CD4-positive, alpha-beta T cell (primary cell): ENCODE data around the gene CACNA2D3. TPM values are rescaled to one million over a fixed set of nuclear protein-coding genes. Genes with fewer than 3 reads are reported as not detected.
"Not testable (repeated sequence)": the region's sequence is repeated elsewhere in the genome, so short reads cannot be mapped to it uniquely, and the experiment has no call there.

Experiments
- ATAC-seq: fragments of 200-7000 bp; cut with Tn5 transposase; one replicate; pipeline ENCODE4 v1.10.0; 2022; ENCODE audit warnings: mild to moderate bottlenecking; ENCODE audit not compliant: poor library complexity
- CTCF ChIA-PET: fragments of 350-600 bp; sonication (Branson Sonifier 250); formaldehyde crosslinking; loops from one replicate; lab custom pipeline; 2021; ENCODE audit warnings: antibody characterized with exemption, inconsistent platforms; lab: Charles Lee
- POLR2A ChIA-PET: fragments of 350-600 bp; sonication (Branson Sonifier 250); formaldehyde crosslinking; loops from one replicate; lab custom pipeline; 2021; ENCODE audit warnings: antibody characterized with exemption, inconsistent platforms; lab: Charles Lee
- DNase-seq, 14 experiments: peaks; one replicate each; pipeline ENCODE4 v3.0.0-alpha.2; 2013 to 2020; ENCODE audit warnings: mixed read lengths in 2 of 14
- H3K27ac ChIP-seq, 2 donors: one replicate each; pipeline versions ENCODE4 v1.5.1 to v1.7.0; 2013; ENCODE audit warnings: low read length in 2 of 2, low read depth in 1 of 2, mild to moderate bottlenecking in 1 of 2
- H3K27me3 ChIP-seq, 2 experiments: 1 replicate in 1 of 2; 2 replicates in 1 of 2; pipeline versions ENCODE4 v1.6.1 to v1.7.0; 2013; ENCODE audit warnings: low read length in 2 of 2, control low read depth in 1 of 2, mild to moderate bottlenecking in 1 of 2, moderate library complexity in 1 of 2; ENCODE audit not compliant: insufficient read depth in 2 of 2, control insufficient read depth in 1 of 2
- H3K36me3 ChIP-seq: one replicate; pipeline ENCODE4 v1.6.1; 2013; ENCODE audit warnings: low read length, control low read depth; ENCODE audit not compliant: insufficient read depth
- H3K4me1 ChIP-seq: one replicate; pipeline ENCODE4 v1.6.1; 2013; ENCODE audit warnings: low read length, control low read depth; ENCODE audit not compliant: insufficient read depth
- H3K4me3 ChIP-seq: one replicate; pipeline ENCODE4 v1.5.1; 2013; ENCODE audit warnings: mild to moderate bottlenecking, low read length, moderate library complexity
- H3K9me3 ChIP-seq, 2 experiments: 1 replicate in 1 of 2; 2 replicates in 1 of 2; pipeline versions ENCODE4 v1.6.1 to v1.7.0; 2013; ENCODE audit warnings: low read length in 2 of 2, mild to moderate bottlenecking in 2 of 2, control low read depth in 1 of 2, moderate library complexity in 1 of 2; ENCODE audit not compliant: control insufficient read depth in 1 of 2, insufficient read depth in 1 of 2
- H3K27ac Mint-ChIP-seq: one replicate; pipeline ENCODE4 v1.8.0; 2020; ENCODE audit warnings: mixed read lengths
- H3K27me3 Mint-ChIP-seq: one replicate; pipeline ENCODE4 v1.8.0; 2021; ENCODE audit warnings: mixed read lengths
- H3K36me3 Mint-ChIP-seq: one replicate; pipeline ENCODE4 v1.8.0; 2021; ENCODE audit warnings: low read depth, mixed read lengths
- H3K4me1 Mint-ChIP-seq: one replicate; pipeline ENCODE4 v1.8.0; 2021; ENCODE audit warnings: low read depth, mixed read lengths
- H3K4me3 Mint-ChIP-seq: one replicate; pipeline ENCODE4 v1.8.0; 2020; ENCODE audit warnings: mild to moderate bottlenecking, mixed read lengths
- H3K9me3 Mint-ChIP-seq: one replicate; pipeline ENCODE4 v1.8.0; 2020; ENCODE audit warnings: mixed read lengths
- intact Hi-C, 2 experiments: fragments of 100-400 bp; cut with DNase I in 1 of 2; cut with micrococcal nuclease in 1 of 2; formaldehyde crosslinking; loops; one replicate each; pipeline versions ENCODE4 v1.15.1 to v1.9.0; 2023 to 2025; cut with DNase I, micrococcal nuclease
- total RNA-seq, 174 experiments: library from RNA in 2 of 174; stranded (reverse) in 2 of 174; gene quantifications; one replicate each; pipeline ENCODE4 v1.2.3 and lab custom pipeline; 2021 to 2026
- TF ChIP-seq, protein P1 (sequence below): fragments of 200-600 bp; IDR thresholded peaks from one replicate; pipeline ENCODE4 v1.8.0; 2022; ENCODE audit warnings: antibody characterized with exemption, mild to moderate bottlenecking

CACNA2D3 gene
- total RNA-seq, 2 experiments from 2014 or later, result 0.08 TPM; not detected in 1

DNA sequence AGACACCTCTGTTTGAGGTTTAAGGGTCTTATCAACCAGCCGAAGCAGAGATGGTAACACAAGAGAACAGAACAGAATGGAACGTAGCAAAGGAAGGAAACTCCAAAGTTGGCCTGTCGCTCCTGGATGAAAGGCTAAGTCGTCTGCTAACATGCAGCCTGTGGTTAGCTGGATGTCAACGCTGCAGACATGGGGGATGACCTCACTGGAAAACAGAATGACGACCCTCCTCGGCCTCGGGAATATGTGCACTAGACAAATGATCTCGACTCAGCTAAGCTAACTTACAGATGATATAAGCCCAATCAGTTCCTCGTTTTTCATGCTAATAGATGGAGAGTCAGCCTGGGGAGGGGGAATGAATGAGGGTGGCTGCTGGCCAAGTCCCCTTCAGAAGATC is 983.3 kb downstream of the CACNA2D3 start:
- Histone ChIP-seq H3K27ac (no peak overlapping the region), H3K4me1 (no peaks in the 10 kb centered on the region), H3K9me3 (no peaks in the 10 kb centered on the region), H3K4me3 (no peak overlapping the region), H3K27me3 (no peaks in the 10 kb centered on the region), H3K36me3 (no peaks in the 10 kb centered on the region)
- intact Hi-C loops, result no loop called here
- DNase-seq, result no peak
- no peak overlapping the region for H3K4me3 Mint-ChIP-seq
- H3K9me3 Mint-ChIP-seq, result peaks cover 2% of the 10 kb centered on the region
- no peak overlapping the region for H3K27ac Mint-ChIP-seq
- TF ChIP-seq, protein P1, sequence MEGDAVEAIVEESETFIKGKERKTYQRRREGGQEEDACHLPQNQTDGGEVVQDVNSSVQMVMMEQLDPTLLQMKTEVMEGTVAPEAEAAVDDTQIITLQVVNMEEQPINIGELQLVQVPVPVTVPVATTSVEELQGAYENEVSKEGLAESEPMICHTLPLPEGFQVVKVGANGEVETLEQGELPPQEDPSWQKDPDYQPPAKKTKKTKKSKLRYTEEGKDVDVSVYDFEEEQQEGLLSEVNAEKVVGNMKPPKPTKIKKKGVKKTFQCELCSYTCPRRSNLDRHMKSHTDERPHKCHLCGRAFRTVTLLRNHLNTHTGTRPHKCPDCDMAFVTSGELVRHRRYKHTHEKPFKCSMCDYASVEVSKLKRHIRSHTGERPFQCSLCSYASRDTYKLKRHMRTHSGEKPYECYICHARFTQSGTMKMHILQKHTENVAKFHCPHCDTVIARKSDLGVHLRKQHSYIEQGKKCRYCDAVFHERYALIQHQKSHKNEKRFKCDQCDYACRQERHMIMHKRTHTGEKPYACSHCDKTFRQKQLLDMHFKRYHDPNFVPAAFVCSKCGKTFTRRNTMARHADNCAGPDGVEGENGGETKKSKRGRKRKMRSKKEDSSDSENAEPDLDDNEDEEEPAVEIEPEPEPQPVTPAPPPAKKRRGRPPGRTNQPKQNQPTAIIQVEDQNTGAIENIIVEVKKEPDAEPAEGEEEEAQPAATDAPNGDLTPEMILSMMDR, result no peak
- no peaks in the 10 kb centered on the region for H3K36me3 Mint-ChIP-seq
- H3K4me1 Mint-ChIP-seq, result no peaks in the 10 kb centered on the region
- CTCF ChIA-PET, result no interaction called here
- POLR2A ChIA-PET, result no interaction called here
- no peak for ATAC-seq
- H3K27me3 Mint-ChIP-seq, result no peaks in the 10 kb centered on the region

DNA sequence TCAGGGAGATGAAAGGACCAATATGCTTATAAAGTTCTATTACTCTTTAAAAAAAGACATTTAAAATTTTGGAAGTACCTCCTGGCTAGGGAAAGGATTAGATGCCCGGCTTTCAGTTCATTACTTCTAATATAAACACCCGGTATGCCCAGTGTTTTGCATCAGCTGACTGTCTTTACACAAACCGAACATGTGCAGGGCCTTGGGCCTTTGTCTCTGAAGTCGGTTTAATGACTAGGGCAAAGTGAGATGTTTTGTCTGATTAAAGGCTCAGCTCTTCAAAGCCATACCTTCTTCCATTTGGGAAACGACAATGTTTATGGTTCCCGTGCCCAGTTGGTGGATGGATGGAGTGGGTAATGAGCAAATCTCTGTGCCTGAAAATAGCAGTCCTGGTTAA is 984.8 kb downstream of the CACNA2D3 start:
- no peaks in the 10 kb centered on the region for H3K4me1 Mint-ChIP-seq
- ATAC-seq (no peak), DNase-seq (no peak)
- no peak overlapping the region for H3K4me3 ChIP-seq
- POLR2A ChIA-PET, result no interaction called here
- CTCF ChIA-PET, result no interaction called here
- TF ChIP-seq, protein P1, result no peak
- no peak overlapping the region for H3K4me3 Mint-ChIP-seq
- H3K4me1 ChIP-seq, result no peaks in the 10 kb centered on the region
- no peaks in the 10 kb centered on the region for H3K9me3 ChIP-seq
- no peaks in the 10 kb centered on the region for H3K36me3 Mint-ChIP-seq
- H3K27me3 ChIP-seq, result no peaks in the 10 kb centered on the region
- peaks cover 2% of the 10 kb centered on the region for H3K9me3 Mint-ChIP-seq
- H3K27ac Mint-ChIP-seq, result no peak overlapping the region
- no peaks in the 10 kb centered on the region for H3K36me3 ChIP-seq
- intact Hi-C loops, result no loop called here
- H3K27me3 Mint-ChIP-seq, result no peaks in the 10 kb centered on the region
- no peak overlapping the region for H3K27ac ChIP-seq

DNA sequence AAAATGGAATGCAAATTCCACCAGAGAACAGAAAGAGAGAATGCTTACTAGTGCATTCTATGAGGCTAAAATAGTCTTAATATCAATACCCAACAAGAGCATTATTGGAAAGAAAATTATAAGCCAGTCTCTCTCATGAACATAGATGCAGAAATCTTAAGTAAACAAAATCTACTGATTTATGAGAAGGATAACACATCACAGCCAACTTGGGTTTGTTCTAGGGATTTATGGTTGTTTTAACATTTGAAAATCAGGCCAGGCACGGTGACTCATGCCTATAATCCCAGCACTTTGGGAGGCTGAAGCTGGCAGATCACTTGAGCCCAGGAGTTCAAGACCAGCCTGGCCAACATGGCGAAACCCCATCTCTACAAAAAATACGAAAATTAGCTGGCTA is 989.6 kb downstream of the CACNA2D3 start:
- POLR2A ChIA-PET, H3K36me3 ChIP-seq, CTCF ChIA-PET, H3K4me1 Mint-ChIP-seq, H3K4me1 ChIP-seq, H3K27me3 ChIP-seq, H3K4me3 ChIP-seq, H3K27me3 Mint-ChIP-seq, H3K27ac Mint-ChIP-seq, H3K27ac ChIP-seq, H3K36me3 Mint-ChIP-seq, ATAC-seq, DNase-seq, intact Hi-C loops, H3K9me3 ChIP-seq, H3K9me3 Mint-ChIP-seq, H3K4me3 Mint-ChIP-seq: not testable (repeated sequence)

DNA sequence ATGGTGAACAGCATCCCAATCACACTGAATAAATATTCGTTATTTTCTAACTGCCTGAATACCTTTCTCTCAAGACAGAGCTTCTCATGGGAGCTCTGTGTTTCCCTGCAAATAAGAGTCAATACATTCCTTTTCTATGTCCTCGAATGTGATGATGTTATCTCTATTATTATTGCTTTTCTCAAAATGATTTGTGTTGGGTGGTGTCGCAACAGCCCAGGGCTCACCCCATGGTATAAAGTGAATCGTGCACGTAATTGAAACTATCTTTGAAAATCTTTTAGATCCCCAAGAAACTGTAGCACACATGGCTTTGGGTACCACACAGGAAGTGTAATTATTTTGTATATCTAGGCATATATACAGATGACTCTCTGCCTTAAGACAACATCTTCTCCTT is 996.1 kb downstream of the CACNA2D3 start:
- CTCF ChIA-PET, result no interaction called here
- no peak overlapping the region for H3K27ac ChIP-seq
- TF ChIP-seq, protein P1, result no peak

More for the DNA sequence above, 996.1 kb downstream of the CACNA2D3 start:
- intact Hi-C loops, result no loop called here
- Mint-ChIP-seq H3K9me3 (peaks cover 11% of the 10 kb centered on the region), H3K4me1 (no peaks in the 10 kb centered on the region), H3K27me3 (no peaks in the 10 kb centered on the region), H3K4me3 (no peak overlapping the region), H3K27ac (no peak overlapping the region), H3K36me3 (no peaks in the 10 kb centered on the region)
- no peaks in the 10 kb centered on the region for H3K27me3 ChIP-seq
- H3K4me3 ChIP-seq, result no peak overlapping the region
- ATAC-seq (no peak), DNase-seq (no peak)
- POLR2A ChIA-PET, result no interaction called here
- no peaks in the 10 kb centered on the region for H3K36me3 ChIP-seq
- H3K4me1 ChIP-seq, result no peaks in the 10 kb centered on the region
- H3K9me3 ChIP-seq, result peaks cover 0 to 11% of the 10 kb centered on the region in 2 experiments
